Hematopoietic multipotent progenitor cell (in vitro differentiated cells): ENCODE measurements around the gene RNF6. TPM values are rescaled to one million over a fixed set of nuclear protein-coding genes. Genes with fewer than 3 reads are reported as not detected.
A peak's percentile ranks its signal among the peaks of the same experiment; 100 is the strongest.

Experiments used
- DNase-seq, 3 donors: peaks; one replicate each; pipeline ENCODE4 v3.0.0-alpha.2; 2011 to 2015; ENCODE audit warnings: low read depth in 2 of 3, low spot score in 2 of 3
- total RNA-seq: library from RNA; depleted of rRNA; stranded (reverse); fragments of >200 nt; gene quantifications from one replicate; pipeline ENCODE4 v1.2.3, GENCODE V29; 2012

The RNF6 gene
- total RNA-seq, 1 donor = 12.1 TPM

GRCh38 chr13:26227166-26227971 lies 5.3 kb upstream of the RNF6 start:
- peak in 1 of 3 donors; percentile 8 for DNase-seq

- no peak for DNase-seq
Observed at GRCh38 chr13:26225896-26226617, 3.9 kb upstream of the RNF6 start.

DNA sequence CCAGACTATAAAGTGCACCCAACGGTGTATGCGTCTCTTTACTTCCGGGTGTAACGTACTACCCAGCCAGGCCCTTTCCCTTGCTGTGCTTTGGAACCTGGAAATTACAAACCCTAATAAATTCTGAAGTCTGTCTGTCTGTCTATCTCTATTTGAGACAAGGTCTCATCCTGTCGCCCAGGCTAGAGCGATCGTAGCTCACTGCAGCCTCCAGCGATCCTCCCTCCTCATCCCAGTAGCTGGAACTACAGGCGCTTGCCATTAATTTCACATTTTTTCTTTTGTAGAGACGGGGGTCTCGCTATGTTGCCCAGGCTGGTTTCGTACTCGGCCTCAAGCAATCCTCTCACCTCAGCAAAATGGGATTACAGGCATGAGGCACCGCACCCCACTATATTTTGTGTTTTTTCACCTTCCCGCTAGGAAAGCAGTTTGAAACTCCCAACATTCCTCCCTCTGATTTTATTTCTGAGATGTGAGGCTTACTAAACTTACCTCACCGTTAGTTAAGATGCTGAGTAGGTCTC lies 469 bp upstream of the RNF6 start:
- DNase-seq = no peak

- DNase-seq = no peak
Observed at GRCh38 chr13:26221399-26221720, 754 bp downstream of the RNF6 start.

GRCh38 chr13:26220575-26220974 lies 1.5 kb downstream of the RNF6 start:
- DNase-seq = no peak

DNA sequence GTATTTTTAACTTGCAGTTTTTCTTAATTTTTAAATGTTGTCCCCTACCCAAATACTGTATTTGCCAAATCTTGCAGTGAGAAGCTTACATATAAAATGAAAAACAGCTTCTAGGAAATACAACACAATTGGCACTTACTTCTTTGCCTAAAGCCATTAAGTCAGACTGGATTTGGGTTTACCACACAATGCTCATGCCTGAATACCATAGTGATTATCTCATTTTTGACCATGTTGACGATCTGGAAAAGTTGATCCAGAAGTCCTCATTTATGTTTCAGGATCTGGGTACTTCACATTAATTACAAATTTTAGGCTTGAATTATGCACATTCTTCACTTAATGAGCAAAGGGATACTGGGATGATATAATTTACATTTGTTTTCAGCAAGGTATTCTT lies 2.4 kb downstream of the RNF6 start:
- DNase-seq = no peak

- DNase-seq = no peak
Observed at GRCh38 chr13:26216042-26216441, 6.1 kb downstream of the RNF6 start.

GRCh38 chr13:26213982-26214381 lies 8.1 kb downstream of the RNF6 start:
- no peak for DNase-seq

DNA sequence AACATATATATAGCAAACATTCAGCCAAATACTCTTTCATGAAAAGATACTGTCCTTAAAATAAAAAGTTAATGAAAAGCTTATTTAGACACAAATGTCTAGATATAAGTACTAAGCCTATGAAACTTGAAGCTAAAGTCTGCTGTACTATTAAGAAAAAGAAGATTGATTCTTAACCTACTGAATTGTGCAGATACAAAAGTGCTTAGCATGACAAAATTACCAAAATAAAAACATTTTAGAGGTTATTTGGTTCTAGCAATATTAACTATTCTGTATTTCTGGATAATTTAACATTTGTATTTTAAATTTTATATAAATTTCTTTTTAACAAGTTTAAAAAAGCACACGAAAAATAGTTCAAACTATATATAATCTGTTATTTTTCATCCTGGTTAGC lies 8.8 kb downstream of the RNF6 start:
- DNase-seq = no peak

- no peak for DNase-seq
Observed at GRCh38 chr13:26208287-26208686, 13.8 kb downstream of the RNF6 start.

DNA sequence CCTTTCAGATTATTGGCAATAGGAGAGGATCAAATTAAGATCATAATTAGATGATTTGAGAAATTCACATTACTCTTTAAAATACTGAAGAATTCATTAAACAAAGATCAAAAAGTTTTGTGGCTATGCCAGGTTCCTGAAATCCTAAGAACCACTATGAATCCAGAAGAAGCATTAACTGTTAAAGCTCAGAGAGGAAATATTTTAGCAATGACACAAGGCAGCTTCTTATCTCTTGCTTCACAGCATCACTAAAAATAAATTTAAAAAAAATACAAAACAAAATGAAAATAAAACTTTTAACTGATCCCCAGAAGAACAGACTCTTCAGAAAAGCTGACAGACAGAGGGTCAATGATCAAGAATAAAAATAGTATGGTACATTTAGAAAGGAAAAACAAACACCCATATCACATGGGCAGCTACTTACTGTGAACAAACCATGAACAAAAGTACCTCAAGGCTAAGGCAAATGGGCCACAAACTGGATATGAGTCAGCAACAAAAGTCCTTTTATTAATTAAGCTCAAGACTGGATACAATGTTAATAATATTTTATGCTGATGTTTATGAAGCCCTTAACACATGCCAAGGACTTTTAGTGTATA lies 19.6 kb downstream of the RNF6 start:
- DNase-seq = no peak

GRCh38 chr13:26200811-26201210 lies 21.3 kb downstream of the RNF6 start:
- DNase-seq = no peak

GRCh38 chr13:26198116-26198515 lies 24.0 kb downstream of the RNF6 start:
- no peak for DNase-seq

- DNase-seq = no peak
Observed at GRCh38 chr13:26197298-26197697, 24.8 kb downstream of the RNF6 start.

DNA sequence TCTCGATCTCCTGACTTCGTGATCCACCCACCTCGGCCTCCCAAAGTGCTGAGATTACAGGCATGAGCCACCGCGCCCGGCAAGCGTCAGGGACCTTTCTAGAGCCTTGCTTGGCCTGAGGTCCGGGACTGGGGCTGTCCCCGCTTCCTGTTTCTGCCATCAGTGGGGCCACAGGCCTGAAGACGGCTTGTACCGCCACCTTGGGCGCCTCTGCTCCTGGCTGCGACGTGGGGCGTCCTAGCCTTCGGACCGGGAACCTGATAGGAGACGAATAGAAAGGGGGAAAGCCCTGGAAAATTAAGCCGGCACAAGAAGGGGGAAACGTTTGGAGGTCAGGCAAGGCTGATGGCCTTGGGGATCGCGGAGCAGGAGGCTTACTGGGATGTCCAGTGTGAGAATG lies 35.1 kb downstream of the RNF6 start:
- no peak for DNase-seq

DNA sequence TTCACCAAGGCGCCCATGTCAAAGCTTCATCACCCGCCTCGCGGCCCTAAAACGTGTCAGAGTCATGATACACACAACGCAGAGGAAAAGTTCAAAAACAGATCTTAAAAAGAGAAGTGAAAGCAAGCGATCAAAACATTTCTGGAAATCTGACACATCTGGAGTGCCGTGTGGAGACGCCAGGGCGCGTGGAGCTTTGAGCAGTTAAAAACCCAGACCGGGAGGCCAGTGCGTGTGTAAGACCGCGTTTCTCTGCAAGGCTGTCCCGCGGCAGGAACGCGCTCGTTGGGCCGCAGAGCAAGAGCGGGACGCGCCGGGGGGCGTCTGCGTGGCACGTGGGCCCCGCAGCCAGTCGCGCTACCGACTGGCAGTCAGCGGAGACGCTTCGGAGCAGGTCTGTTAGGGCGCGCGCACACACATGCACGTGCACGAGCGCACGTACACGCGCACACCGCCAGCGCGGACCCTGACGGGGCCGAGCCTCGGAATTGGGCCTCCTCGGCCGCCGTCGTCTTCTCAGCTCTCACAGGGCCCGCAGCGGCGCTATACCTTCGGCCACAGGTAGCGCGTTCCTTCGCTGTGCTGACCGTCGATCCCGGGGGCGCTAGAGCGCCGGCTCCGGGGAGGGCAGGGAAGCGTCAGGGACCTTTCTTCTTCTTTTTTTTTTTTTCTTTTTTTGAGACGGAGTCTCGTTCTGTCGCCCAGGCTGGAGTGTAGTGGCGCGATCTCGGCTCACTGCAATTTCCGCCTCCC lies 35.8 kb downstream of the RNF6 start:
- DNase-seq = peak; percentile 92 to 95 (median 95)

GRCh38 chr13:26185720-26186117 lies 36.4 kb downstream of the RNF6 start:
- DNase-seq = no peak

- peak; percentile 54 to 84 (median 60) for DNase-seq
Observed at GRCh38 chr13:26184791-26185250, 37.3 kb downstream of the RNF6 start.

- no peak for DNase-seq
Observed at GRCh38 chr13:26183416-26183815, 38.7 kb downstream of the RNF6 start.

- no peak for DNase-seq
Observed at GRCh38 chr13:26179344-26179743, 42.8 kb downstream of the RNF6 start.

DNA sequence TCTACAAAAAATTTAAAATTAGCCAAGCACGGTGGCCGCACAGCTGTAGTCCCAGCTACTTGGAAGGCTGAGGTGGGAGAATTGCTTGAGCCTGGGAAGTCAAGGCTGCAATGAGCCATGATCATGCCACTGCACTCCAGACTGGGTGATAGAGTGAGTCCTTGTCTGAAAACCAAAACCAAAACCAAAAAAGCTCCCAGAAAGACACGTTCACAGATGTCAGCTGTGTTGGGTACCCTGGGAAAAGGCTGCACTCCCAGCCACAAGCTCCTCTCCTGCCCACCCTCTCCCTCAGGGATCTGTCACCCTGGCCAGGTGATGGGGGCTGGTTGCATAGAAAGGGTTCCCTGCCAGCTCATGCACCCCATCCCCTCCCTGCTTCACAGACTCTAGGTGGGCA lies 53.3 kb downstream of the RNF6 start:
- no peak for DNase-seq
